CD14-positive monocyte (primary cell): ENCODE results near the gene KRT1. TPM values are rescaled to one million over a fixed set of nuclear protein-coding genes. Genes with fewer than 3 reads are reported as not detected.

Experiments used
- DNase-seq, 3 donors: peaks; one replicate each; pipeline ENCODE4 v3.0.0-alpha.2; 2011 to 2022
- H2AFZ ChIP-seq: 2 replicates; pipeline ENCODE4 v1.6.0; 2012; ENCODE audit warnings: mild to moderate bottlenecking, low read depth, low read length, inconsistent platforms; ENCODE audit not compliant: insufficient read depth, poor library complexity, severe bottlenecking
- H3K27ac ChIP-seq, 2 donors: 1 replicate in 1 of 2; 2 replicates in 1 of 2; pipeline ENCODE4 v1.5.1; 2012 to 2013; ENCODE audit warnings: low read length in 2 of 2, control low read depth in 1 of 2, inconsistent platforms in 1 of 2, low read depth in 1 of 2, mild to moderate bottlenecking in 1 of 2
- H3K27me3 ChIP-seq, 2 donors: one replicate each; pipeline versions ENCODE4 v1.6.0 to v1.6.1; 2011 to 2013; ENCODE audit warnings: low read length in 2 of 2; ENCODE audit not compliant: control insufficient read depth in 2 of 2, insufficient read depth in 2 of 2
- H3K36me3 ChIP-seq, 2 donors: replicated peaks in 1 of 2; 1 replicate in 1 of 2; 2 replicates in 1 of 2; pipeline versions ENCODE4 v1.5.1 to v1.6.1; 2012 to 2013; ENCODE audit warnings: low read length in 2 of 2, control low read depth in 1 of 2, inconsistent platforms in 1 of 2, mild to moderate bottlenecking in 1 of 2; ENCODE audit not compliant: insufficient read depth in 2 of 2, control insufficient read depth in 1 of 2
- H3K4me1 ChIP-seq, 2 donors: 1 replicate in 1 of 2; 2 replicates in 1 of 2; pipeline versions ENCODE4 v1.5.1 to v1.6.1; 2012 to 2013; ENCODE audit warnings: low read length in 2 of 2, control low read depth in 1 of 2, inconsistent platforms in 1 of 2, mild to moderate bottlenecking in 1 of 2, moderate library complexity in 1 of 2; ENCODE audit not compliant: insufficient read depth in 2 of 2, control insufficient read depth in 1 of 2
- H3K4me2 ChIP-seq: replicated peaks from 2 replicates; pipeline ENCODE3; 2012; ENCODE audit warnings: low read length, moderate library complexity, mild to moderate bottlenecking; ENCODE audit not compliant: poor library complexity, severe bottlenecking; ENCODE audit errors: extremely low read depth
- H3K4me3 ChIP-seq, 3 experiments: fragments of 200-600 bp in 1 of 3; sonication (generic) in 1 of 3; replicated peaks in 1 of 3; 1 replicate in 2 of 3; 2 replicates in 1 of 3; pipeline ENCODE4 v1.5.1; 2011 to 2013; ENCODE audit warnings: low read length in 3 of 3, mild to moderate bottlenecking in 3 of 3, control low read depth in 2 of 3, low read depth in 2 of 3, inconsistent platforms in 1 of 3, moderate library complexity in 1 of 3
- H3K79me2 ChIP-seq: 2 replicates; pipeline ENCODE4 v1.6.0; 2012; ENCODE audit warnings: mild to moderate bottlenecking, control low read depth, inconsistent platforms, low read length, moderate library complexity; ENCODE audit not compliant: insufficient read depth
- H3K9ac ChIP-seq: 2 replicates; pipeline ENCODE4 v1.6.0; 2017; ENCODE audit warnings: low read length, mild to moderate bottlenecking; ENCODE audit not compliant: insufficient read depth, poor library complexity, severe bottlenecking
- H3K9me3 ChIP-seq, 2 donors: replicated peaks in 1 of 2; 1 replicate in 1 of 2; 2 replicates in 1 of 2; pipeline versions ENCODE4 v1.5.1 to v1.6.1; 2012 to 2013; ENCODE audit warnings: low read length in 2 of 2, control low read depth in 1 of 2; ENCODE audit not compliant: control insufficient read depth in 1 of 2, insufficient read depth in 1 of 2
- H4K20me1 ChIP-seq: 2 replicates; pipeline ENCODE4 v1.6.0; 2012; ENCODE audit warnings: mild to moderate bottlenecking, low read length, control low read depth, moderate library complexity; ENCODE audit not compliant: insufficient read depth
- H3K27ac Mint-ChIP-seq, 7 donors: one replicate each; pipeline ENCODE4 v1.8.0; 2020; ENCODE audit warnings: mild to moderate bottlenecking in 7 of 7, mixed read lengths in 7 of 7, moderate library complexity in 6 of 7, inconsistent platforms in 2 of 7
- H3K27me3 Mint-ChIP-seq, 3 donors: one replicate each; pipeline ENCODE4 v1.8.0; 2021 to 2022; ENCODE audit warnings: low read depth in 3 of 3, mild to moderate bottlenecking in 3 of 3, mixed read lengths in 3 of 3, moderate library complexity in 3 of 3, inconsistent platforms in 1 of 3
- H3K36me3 Mint-ChIP-seq, 2 donors: one replicate each; pipeline ENCODE4 v1.8.0; 2020; ENCODE audit warnings: mixed read lengths in 2 of 2, inconsistent platforms in 1 of 2, mild to moderate bottlenecking in 1 of 2
- H3K4me1 Mint-ChIP-seq: one replicate; pipeline ENCODE4 v1.8.0; 2020; ENCODE audit warnings: mild to moderate bottlenecking, mixed read lengths
- H3K4me3 Mint-ChIP-seq, 2 donors: one replicate each; pipeline ENCODE4 v1.8.0; 2020; ENCODE audit warnings: mild to moderate bottlenecking in 2 of 2, mixed read lengths in 2 of 2, moderate library complexity in 1 of 2
- H3K9me3 Mint-ChIP-seq, 7 donors: one replicate each; pipeline ENCODE4 v1.8.0; 2020 to 2022; ENCODE audit warnings: mixed read lengths in 7 of 7, mild to moderate bottlenecking in 6 of 7, moderate library complexity in 6 of 7, inconsistent platforms in 2 of 7
- WGBS: methylation state at CpG from one replicate; pipeline ENCODE4 v1.1.5; 2013; ENCODE audit warnings: missing lambda C conversion rate; ENCODE audit not compliant: insufficient coverage; 5-methylcytosine and 5-hydroxymethylcytosine counted together
- intact Hi-C, 2 donors: fragments of 100-400 bp; cut with micrococcal nuclease; formaldehyde crosslinking; loops; one replicate each; pipeline versions ENCODE4 v1.15.0 to v1.15.1; 2023
- polyA plus RNA-seq, 3 donors: library from polyadenylated mRNA; depleted of rRNA in 1 of 3; unstranded in 2 of 3; stranded (reverse) in 1 of 3; fragments of 300-500 nt in 2 of 3; fragments of >200 nt in 1 of 3; fragmentation: Illumina TruSeq in 2 of 3; gene quantifications; 1 replicate in 2 of 3; 2 replicates in 1 of 3; pipeline ENCODE4 v1.2.3, GENCODE V29; 2012 to 2021
- TF ChIP-seq, protein P1 (sequence below): fragments of 200-600 bp; IDR thresholded peaks from one replicate; pipeline ENCODE4 v1.8.0; 2022; ENCODE audit warnings: antibody characterized with exemption, mild to moderate bottlenecking

The KRT1 gene
- polyA plus RNA-seq, 3 donors, result not detected

DNA sequence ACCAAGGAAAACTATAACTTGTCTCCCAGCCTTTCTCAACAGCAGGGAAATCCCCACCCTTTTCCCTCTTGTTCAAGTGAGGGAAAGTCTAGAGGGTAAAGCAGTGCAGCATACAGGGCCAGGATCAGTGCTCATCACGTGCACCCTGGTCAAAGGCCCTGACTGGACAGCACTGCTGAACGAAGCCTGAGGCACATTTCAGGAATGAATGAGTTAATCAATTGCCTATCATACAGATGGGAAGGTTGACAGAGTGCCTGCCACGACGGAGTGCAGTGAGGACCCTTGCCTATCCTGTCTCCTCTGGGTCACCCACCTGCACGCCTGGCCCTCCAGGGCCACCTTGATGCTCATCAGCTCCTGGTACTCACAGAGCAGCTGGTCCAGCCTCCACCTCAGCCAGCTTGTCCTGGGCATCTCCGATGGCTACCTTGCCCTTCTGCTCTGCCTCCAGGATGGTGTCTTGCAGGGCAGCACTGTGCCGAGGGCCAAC, 50.2 kb downstream of the KRT1 start:
- H3K36me3 Mint-ChIP-seq, result no peaks in the 10 kb centered on the region
- no peak overlapping the region for H3K4me3 ChIP-seq
- TF ChIP-seq, protein P1, sequence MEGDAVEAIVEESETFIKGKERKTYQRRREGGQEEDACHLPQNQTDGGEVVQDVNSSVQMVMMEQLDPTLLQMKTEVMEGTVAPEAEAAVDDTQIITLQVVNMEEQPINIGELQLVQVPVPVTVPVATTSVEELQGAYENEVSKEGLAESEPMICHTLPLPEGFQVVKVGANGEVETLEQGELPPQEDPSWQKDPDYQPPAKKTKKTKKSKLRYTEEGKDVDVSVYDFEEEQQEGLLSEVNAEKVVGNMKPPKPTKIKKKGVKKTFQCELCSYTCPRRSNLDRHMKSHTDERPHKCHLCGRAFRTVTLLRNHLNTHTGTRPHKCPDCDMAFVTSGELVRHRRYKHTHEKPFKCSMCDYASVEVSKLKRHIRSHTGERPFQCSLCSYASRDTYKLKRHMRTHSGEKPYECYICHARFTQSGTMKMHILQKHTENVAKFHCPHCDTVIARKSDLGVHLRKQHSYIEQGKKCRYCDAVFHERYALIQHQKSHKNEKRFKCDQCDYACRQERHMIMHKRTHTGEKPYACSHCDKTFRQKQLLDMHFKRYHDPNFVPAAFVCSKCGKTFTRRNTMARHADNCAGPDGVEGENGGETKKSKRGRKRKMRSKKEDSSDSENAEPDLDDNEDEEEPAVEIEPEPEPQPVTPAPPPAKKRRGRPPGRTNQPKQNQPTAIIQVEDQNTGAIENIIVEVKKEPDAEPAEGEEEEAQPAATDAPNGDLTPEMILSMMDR, result no peak
- H4K20me1 ChIP-seq, result no peaks in the 10 kb centered on the region
- H3K27ac ChIP-seq, result no peak overlapping the region
- H3K79me2 ChIP-seq, result no peaks in the 10 kb centered on the region
- peaks cover 0 to 10% (median 5%) of the 10 kb centered on the region in 3 donors for H3K27me3 Mint-ChIP-seq
- no peak overlapping the region for H2AFZ ChIP-seq
- H3K27ac Mint-ChIP-seq, result no peak overlapping the region
- WGBS, result 87% methylated on average over 4 of the region's 7 CpGs
- intact Hi-C loops, result no loop called here
- H3K4me1 ChIP-seq, result no peaks in the 10 kb centered on the region
- H3K9ac ChIP-seq, result no peak overlapping the region
- H3K4me2 ChIP-seq, result no peak overlapping the region
- H3K4me3 Mint-ChIP-seq, result no peak overlapping the region
- H3K36me3 ChIP-seq, result no peaks in the 10 kb centered on the region
- peaks cover 8% of the 10 kb centered on the region for H3K4me1 Mint-ChIP-seq
- H3K27me3 ChIP-seq, result no peaks in the 10 kb centered on the region
- no peaks in the 10 kb centered on the region for H3K9me3 Mint-ChIP-seq
- DNase-seq, result no peak
- no peaks in the 10 kb centered on the region for H3K9me3 ChIP-seq

DNA sequence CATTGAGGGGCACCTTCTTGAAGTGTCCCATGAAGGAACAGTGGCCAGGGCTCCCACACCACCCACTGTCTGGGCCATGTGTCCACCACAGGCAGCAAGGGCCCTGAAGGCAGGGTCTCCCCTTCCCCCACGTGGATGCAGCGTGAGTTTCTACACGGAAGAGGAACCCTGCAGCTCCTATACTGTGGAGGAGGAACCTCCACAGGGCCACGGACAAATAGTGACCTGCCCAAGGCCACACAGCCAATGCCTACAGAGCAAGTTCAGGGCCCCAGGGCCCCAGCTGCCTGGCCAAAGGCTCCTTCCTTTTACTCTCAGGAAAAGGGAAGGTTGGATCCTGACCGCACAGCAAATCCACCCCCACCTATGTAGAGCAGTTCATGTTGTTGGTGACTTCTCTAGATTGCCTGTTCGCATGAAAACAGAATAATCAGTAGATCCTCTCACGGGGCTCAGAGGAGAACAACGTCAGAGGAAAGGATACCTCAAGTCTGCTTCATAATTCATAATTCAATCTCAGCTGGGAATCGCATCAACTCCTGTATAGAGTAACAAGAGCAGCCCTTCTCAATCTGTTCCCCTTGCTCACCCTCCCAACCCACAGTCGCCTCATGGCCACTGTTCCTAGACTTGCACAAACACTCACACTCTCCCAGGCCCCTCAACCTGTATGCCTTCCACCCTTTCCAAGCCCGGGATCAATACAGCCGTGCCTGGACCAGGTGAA, 50.8 kb downstream of the KRT1 start:
- intact Hi-C loops, result no loop called here
- Histone ChIP-seq H3K9me3 (no peaks in the 10 kb centered on the region), H4K20me1 (no peaks in the 10 kb centered on the region), H3K4me3 (no peak overlapping the region), H3K27me3 (no peaks in the 10 kb centered on the region), H3K9ac (no peak overlapping the region), H2AFZ (peak overlapping the region; percentile 34), H3K4me2 (no peak overlapping the region), H3K36me3 (no peaks in the 10 kb centered on the region), H3K4me1 (no peaks in the 10 kb centered on the region), H3K27ac (no peak overlapping the region), H3K79me2 (no peaks in the 10 kb centered on the region)
- H3K36me3 Mint-ChIP-seq, result no peaks in the 10 kb centered on the region
- H3K9me3 Mint-ChIP-seq, result no peaks in the 10 kb centered on the region
- peaks cover 8% of the 10 kb centered on the region for H3K4me1 Mint-ChIP-seq
- no peak overlapping the region for H3K27ac Mint-ChIP-seq
- 68% methylated on average over 6 of the region's 12 CpGs for whole genome bisulfite sequencing
- H3K27me3 Mint-ChIP-seq, result peaks cover 0 to 10% (median 5%) of the 10 kb centered on the region in 3 donors
- DNase-seq, result no peak
- TF ChIP-seq, protein P1, result no peak
- H3K4me3 Mint-ChIP-seq, result no peak overlapping the region
